Heart left ventricle (tissue), 16 donors: ENCODE measurements around the gene VPS13A. TPM values are rescaled to one million over a fixed set of nuclear protein-coding genes. Genes with fewer than 3 reads are reported as not detected.

Experiments
- ATAC-seq, 4 donors: fragments of 200-7000 bp; cut with Tn5 transposase; one replicate each; pipeline ENCODE4 v1.9.1; 2020 to 2022; ENCODE audit warnings: moderate library complexity in 4 of 4, mild to moderate bottlenecking in 3 of 4, moderate number of reproducible peaks in 1 of 4
- DNase-seq, 5 donors: peaks; one replicate each; pipeline ENCODE4 v3.0.0-alpha.2; 2020
- H3K27ac ChIP-seq, 12 donors: fragments of 200-600 bp; sonication (generic) in 4 of 12; one replicate each; pipeline versions ENCODE4 v1.5.0 to v1.8.0; 2016 to 2022; ENCODE audit warnings: mild to moderate bottlenecking in 2 of 12
- H3K27me3 ChIP-seq, 9 donors: fragments of 200-600 bp; sonication (generic) in 2 of 9; one replicate each; pipeline versions ENCODE4 v1.5.1 to v1.8.0; 2016 to 2022; ENCODE audit warnings: mild to moderate bottlenecking in 3 of 9
- H3K36me3 ChIP-seq, 9 donors: fragments of 200-600 bp; sonication (generic) in 2 of 9; one replicate each; pipeline versions ENCODE4 v1.5.0 to v1.8.0; 2018 to 2022; ENCODE audit warnings: mild to moderate bottlenecking in 2 of 9
- H3K4me1 ChIP-seq, 12 donors: fragments of 200-600 bp; sonication (generic) in 4 of 12; one replicate each; pipeline versions ENCODE4 v1.5.0 to v1.8.0; 2016 to 2022; ENCODE audit warnings: mild to moderate bottlenecking in 3 of 12
- H3K4me3 ChIP-seq, 12 donors: fragments of 200-600 bp; sonication (generic) in 4 of 12; one replicate each; pipeline versions ENCODE4 v1.5.0 to v1.8.0; 2017 to 2022; ENCODE audit warnings: mild to moderate bottlenecking in 9 of 12, moderate library complexity in 4 of 12
- H3K9me3 ChIP-seq, 12 donors: fragments of 200-600 bp; sonication (generic) in 4 of 12; one replicate each; pipeline versions ENCODE4 v1.5.0 to v1.8.0; 2016 to 2022; ENCODE audit warnings: mild to moderate bottlenecking in 1 of 12
- CTCF ChIP-seq, 12 donors: fragments of 200-600 bp; sonication (generic) in 4 of 12; IDR thresholded peaks; one replicate each; pipeline versions ENCODE4 v1.5.0 to v1.8.0; 2018 to 2022; ENCODE audit warnings: antibody characterized with exemption in 12 of 12, mild to moderate bottlenecking in 5 of 12
- POLR2A ChIP-seq, 2 donors: fragments of 450-650 bp; IDR thresholded peaks; one replicate each; pipeline ENCODE4 v1.6.1; 2017; ENCODE audit warnings: antibody characterized with exemption in 2 of 2, mild to moderate bottlenecking in 2 of 2, moderate library complexity in 2 of 2
- WGBS, 4 donors: extraction: QIAGEN DNeasy Blood & Tissue Kit in 2 of 4; methylation state at CpG; one replicate each; pipeline versions ENCODE4 v1.1.5 to v1.1.7; 2013 to 2018; 5-methylcytosine and 5-hydroxymethylcytosine counted together
- intact Hi-C, 10 donors: fragments of 100-400 bp; cut with DNase I; formaldehyde crosslinking; loops; one replicate each; pipeline versions ENCODE4 v1.11.1 to v1.14.2; 2022
- polyA plus RNA-seq, 2 donors: library from polyadenylated mRNA; stranded (reverse); fragments of 200-250 nt; gene quantifications; one replicate each; pipeline ENCODE4 v1.2.3, GENCODE V29; 2013
- total RNA-seq, 9 donors: library from RNA; depleted of rRNA in 2 of 9; stranded (reverse); fragments of >200 nt in 2 of 9; fragmentation: NEBNext Ultra II Directional in 3 of 9; extraction: Animal tissue kit (Norgen Biotek cat#: 25700) in 3 of 9; gene quantifications; one replicate each; pipeline versions ENCODE4 v1.1.0 to v1.2.4, GENCODE V29; 2016 to 2023
- donor health status: ischemic (EF 13 %, LVEDD 7.1; RV severe dilation, severe dysfunction).
- donor health status: healthy with polysubstance abuse.
- donor health status: DM: no; HTN: yes; CAD: no.
- donor health status: DM: no; HTN: no; CAD: no.
- donor health status: ischemic (EF 25% LVEDD 6.9; RV normal size, moderate dysfunction).
- donor health status: ischemic (EF 25% LVEDD 5.7; RV mildly dilated, moderate dysfunction).
- donor health status: healthy.
- donor health status: DM: yes; HTN: yes; CAD: no.
- donor health status: ischemic (EF 35%, LVEDD 5.7; RV mildly dilated, moderate dysfunction).
- donor health status: nonischemic (EF 11% LVEDD 7.7; RV severe dilation, severe dysfunction).
- donor health status: DM: yes; HTN: yes; CAD: no.
- donor health status: PGD.
- donor health status: ischemic (EF 29% LVEDD 5.4; RV normal size, mild dysfunction).
- donor health status: nonischemic (EF 23%, LVEDD 6.1; RV moderate dilation, normal function).

The VPS13A gene
- total and polyA plus RNA-seq, 11 donors, result 8.6 to 42.2 (median 29.8) TPM

GRCh38 chr9:77180056-77180455 lies 2.7 kb downstream of the VPS13A start:
- no peaks in the 10 kb centered on the region for H3K27me3 ChIP-seq
- peaks cover 0 to 29% (median 16%) of the 10 kb centered on the region in 12 donors for H3K4me1 ChIP-seq
- no peaks in the 10 kb centered on the region for H3K9me3 ChIP-seq
- H3K4me3 ChIP-seq, result no peak overlapping the region
- H3K36me3 ChIP-seq, result no peaks in the 10 kb centered on the region
- intact Hi-C loops, result no loop called here
- ATAC-seq (no peak), DNase-seq (no peak)
- TF ChIP-seq CTCF (IDR thresholded peaks at IDR 0.05), result no peak
- no peak for TF ChIP-seq POLR2A (IDR thresholded peaks at IDR 0.05)
- H3K27ac ChIP-seq, result no peak overlapping the region

- Histone ChIP-seq H3K4me1 (peaks cover 0 to 18% (median 8%) of the 10 kb centered on the region in 12 donors), H3K36me3 (no peaks in the 10 kb centered on the region), H3K27me3 (no peaks in the 10 kb centered on the region), H3K9me3 (no peaks in the 10 kb centered on the region), H3K27ac (no peak overlapping the region), H3K4me3 (no peak overlapping the region)
- intact Hi-C loops, result no loop called here
- ATAC-seq (no peak), DNase-seq (no peak)
- TF ChIP-seq CTCF (IDR thresholded peaks at IDR 0.05), result no peak
- no peak for TF ChIP-seq POLR2A (IDR thresholded peaks at IDR 0.05)
These were observed 6.2 kb downstream of the VPS13A start for GRCh38 chr9:77183581-77183980.

GRCh38 chr9:77188242-77188641 lies 10.9 kb downstream of the VPS13A start:
- ATAC-seq (no peak), DNase-seq (no peak)
- Histone ChIP-seq H3K36me3 (no peaks in the 10 kb centered on the region), H3K9me3 (no peaks in the 10 kb centered on the region), H3K4me1 (no peaks in the 10 kb centered on the region), H3K27me3 (no peaks in the 10 kb centered on the region), H3K27ac (no peak overlapping the region), H3K4me3 (no peak overlapping the region)
- intact Hi-C loops, result no loop called here
- TF ChIP-seq CTCF (IDR thresholded peaks at IDR 0.05), result no peak
- no peak for TF ChIP-seq POLR2A (IDR thresholded peaks at IDR 0.05)
- 92 to 99% (median 98%) methylated on average over 3 of the region's 3 CpGs for WGBS, 4 donors

- ATAC-seq, result no peak
These were observed 17.1 kb downstream of the VPS13A start for GRCh38 chr9:77194423-77194822.

More at GRCh38 chr9:77194423-77194822, 17.1 kb downstream of the VPS13A start:
- Histone ChIP-seq H3K4me3 (no peak overlapping the region), H3K36me3 (no peaks in the 10 kb centered on the region), H3K27me3 (no peaks in the 10 kb centered on the region), H3K9me3 (no peaks in the 10 kb centered on the region), H3K27ac (no peak overlapping the region), H3K4me1 (no peaks in the 10 kb centered on the region)
- 92 to 100% (median 97%) methylated on average over 2 of the region's 2 CpGs for WGBS, 4 donors
- no peak for DNase-seq
- TF ChIP-seq CTCF (IDR thresholded peaks at IDR 0.05), result no peak
- TF ChIP-seq POLR2A (IDR thresholded peaks at IDR 0.05), result no peak
- intact Hi-C loops, result no loop called here
